Calu3 (cell line): Measurements from ENCODE around the gene SCARB1. TPM values are rescaled to one million over a fixed set of nuclear protein-coding genes. Genes with fewer than 3 reads are reported as not detected.

ENCODE experiments used
- BruUV-seq: library from RNA; stranded (reverse); fragments of 400-500 nt; replicated peaks from 2 replicates; lab custom pipeline; 2021; lab: Mats Ljungman, UMichigan
- CTCF ChIA-PET: fragments of 300-600 bp; sonication (Branson Sonifier 250); formaldehyde crosslinking; loops from one replicate; lab custom pipeline; 2022; ENCODE audit warnings: antibody characterized with exemption; lab: Charles Lee
- DNase-seq: peaks from one replicate; pipeline ENCODE4 v3.0.0; 2022
- H3K27ac Mint-ChIP-seq: one replicate; pipeline ENCODE4 v1.8.0; 2022; ENCODE audit warnings: mixed read lengths; ENCODE audit not compliant: unreplicated experiment
- H3K27me3 Mint-ChIP-seq: one replicate; pipeline ENCODE4 v1.8.0; 2022; ENCODE audit warnings: mixed read lengths; ENCODE audit not compliant: unreplicated experiment
- H3K36me3 Mint-ChIP-seq: one replicate; pipeline ENCODE4 v1.8.0; 2022; ENCODE audit warnings: mild to moderate bottlenecking, moderate library complexity, mixed read lengths; ENCODE audit not compliant: insufficient read depth, unreplicated experiment
- H3K4me1 Mint-ChIP-seq: one replicate; pipeline ENCODE4 v1.8.0; 2022; ENCODE audit warnings: mild to moderate bottlenecking, low read depth, mixed read lengths; ENCODE audit not compliant: unreplicated experiment
- H3K4me3 Mint-ChIP-seq: one replicate; pipeline ENCODE4 v1.8.0; 2022; ENCODE audit warnings: mild to moderate bottlenecking, low read depth, moderate library complexity, mixed read lengths; ENCODE audit not compliant: unreplicated experiment
- H3K9me3 Mint-ChIP-seq: one replicate; pipeline ENCODE4 v1.8.0; 2022; ENCODE audit warnings: low read depth, mixed read lengths; ENCODE audit not compliant: unreplicated experiment
- CTCF ChIP-seq: fragments of 200-600 bp; IDR thresholded peaks from one replicate; pipeline ENCODE4 v1.8.0; 2022; ENCODE audit warnings: antibody characterized with exemption; ENCODE audit not compliant: unreplicated experiment
- intact Hi-C: fragments of 100-400 bp; cut with micrococcal nuclease; formaldehyde crosslinking; loops from one replicate; pipeline ENCODE4 v1.10.0; 2022; ENCODE audit not compliant: unreplicated experiment
- total RNA-seq: library from RNA; stranded (reverse); gene quantifications from 2 replicates; pipeline ENCODE4 v1.2.3, GENCODE V29; 2022

Gene SCARB1
- total RNA-seq, 1 experiment from 2014 or later: 51.6 TPM

- no peak for TF ChIP-seq CTCF
- peaks cover 37% of the 10 kb centered on the region for H3K36me3 Mint-ChIP-seq
- intact Hi-C loops: loop anchor here (1.0 to 5.0 kb wide), 6 partner anchors 20 to 230 kb away; partner anchors contain the start of gene NCOR2
- H3K4me3 Mint-ChIP-seq: peak overlapping the region; percentile 14
- CTCF ChIA-PET: interaction anchor here (0.6 to 2.8 kb wide), 10 partner anchors 8 to 293 kb away, joined by 3 to 13 read pairs (median 4); no protein-coding TSS in a partner anchor
- peak; percentile 22 for DNase-seq
- no peaks in the 10 kb centered on the region for H3K9me3 Mint-ChIP-seq
- peaks cover 94% of the 10 kb centered on the region for H3K4me1 Mint-ChIP-seq
- peak overlapping the region; percentile 82 for H3K27ac Mint-ChIP-seq
- BruUV-seq: TSS peak; percentile 98
- no peaks in the 10 kb centered on the region for H3K27me3 Mint-ChIP-seq
Measured at GRCh38 chr12:124746649-124747425, 116.8 kb downstream of the SCARB1 start.

- TF ChIP-seq CTCF: no peak
- no peaks in the 10 kb centered on the region for H3K27me3 Mint-ChIP-seq
- intact Hi-C loops: loop anchor here (1.0 to 5.0 kb wide), 6 partner anchors 19 to 229 kb away; partner anchors contain the start of gene NCOR2
- H3K4me3 Mint-ChIP-seq: peak overlapping the region; percentile 14
- CTCF ChIA-PET: interaction anchor here (1.0 to 2.8 kb wide), 5 partner anchors 15 to 236 kb away, joined by 3 to 13 read pairs (median 4); no protein-coding TSS in a partner anchor
- no peaks in the 10 kb centered on the region for H3K9me3 Mint-ChIP-seq
- H3K36me3 Mint-ChIP-seq: peaks cover 37% of the 10 kb centered on the region
- peak overlapping the region; percentile 82 for H3K27ac Mint-ChIP-seq
- TSS peak; percentile 51 for BruUV-seq
- H3K4me1 Mint-ChIP-seq: peaks cover 92% of the 10 kb centered on the region
- peak; percentile 99 for DNase-seq
Measured at GRCh38 chr12:124745891-124746570, 117.6 kb downstream of the SCARB1 start.

GRCh38 chr12:124745465-124745890 is 118.2 kb downstream of the SCARB1 start:
- Mint-ChIP-seq H3K4me1 (peaks cover 92% of the 10 kb centered on the region), H3K4me3 (peak overlapping the region; percentile 14), H3K9me3 (no peaks in the 10 kb centered on the region), H3K27ac (peak overlapping the region; percentile 82), H3K36me3 (peaks cover 42% of the 10 kb centered on the region), H3K27me3 (no peaks in the 10 kb centered on the region)
- BruUV-seq: no TSS peak
- CTCF ChIA-PET: interaction anchor here (0.7 to 2.8 kb wide), 3 partner anchors 18 to 287 kb away, joined by 3 to 13 read pairs (median 4); no protein-coding TSS in a partner anchor
- intact Hi-C loops: loop anchor here (5.0 kb wide), 3 partner anchors 48 to 228 kb away; partner anchors contain the start of gene NCOR2
- TF ChIP-seq CTCF: no peak
- no peak for DNase-seq
